Upper lobe of left lung (tissue), 4 donors: ENCODE measurements around the gene GABRE.

Experiments used
- EP300 ChIP-seq, 4 donors: sonication (generic); formaldehyde crosslinking; IDR thresholded peaks; one replicate each; pipeline ENCODE4 v1.5.1; 2017; ENCODE audit warnings: antibody characterized with exemption in 4 of 4, control low read depth in 2 of 4
- POLR2A ChIP-seq, 4 donors: fragments of 450-650 bp; IDR thresholded peaks; one replicate each; pipeline ENCODE4 v1.5.1; 2016 to 2017; ENCODE audit warnings: antibody characterized with exemption in 4 of 4, mild to moderate bottlenecking in 2 of 4
- POLR2AphosphoS5 ChIP-seq, 2 donors: sonication (generic); formaldehyde crosslinking; IDR thresholded peaks; one replicate each; pipeline ENCODE4 v1.5.1; 2017; ENCODE audit warnings: antibody characterized with exemption in 2 of 2
- TF ChIP-seq, protein P1 (sequence below), 6 experiments: fragments of 450-650 bp in 4 of 6; fragments of 200-600 bp in 2 of 6; sonication (generic) in 2 of 6; IDR thresholded peaks; one replicate each; pipeline ENCODE4 v1.5.1; 2016 to 2019; ENCODE audit warnings: antibody characterized with exemption in 6 of 6

DNA sequence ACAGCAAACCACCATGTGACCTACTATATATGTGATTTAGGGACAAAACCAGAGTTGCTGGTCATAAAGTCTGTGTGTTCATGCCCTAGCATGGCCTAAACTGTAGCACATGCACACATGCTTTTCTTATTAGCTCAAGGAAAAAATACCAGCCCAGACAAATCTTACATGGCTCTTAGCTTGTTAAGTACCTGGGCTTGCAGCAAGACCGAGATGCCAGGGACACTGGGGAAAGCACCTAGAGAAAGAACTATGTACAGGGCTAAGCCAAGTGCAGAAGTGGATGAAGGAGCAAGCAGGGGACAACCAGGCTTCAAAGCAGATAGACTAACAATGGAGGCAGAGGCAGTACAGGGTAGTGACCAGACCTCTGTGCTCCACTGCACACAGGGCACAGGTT, 3.4 kb upstream of the GABRE start:
- TF ChIP-seq, protein P1, sequence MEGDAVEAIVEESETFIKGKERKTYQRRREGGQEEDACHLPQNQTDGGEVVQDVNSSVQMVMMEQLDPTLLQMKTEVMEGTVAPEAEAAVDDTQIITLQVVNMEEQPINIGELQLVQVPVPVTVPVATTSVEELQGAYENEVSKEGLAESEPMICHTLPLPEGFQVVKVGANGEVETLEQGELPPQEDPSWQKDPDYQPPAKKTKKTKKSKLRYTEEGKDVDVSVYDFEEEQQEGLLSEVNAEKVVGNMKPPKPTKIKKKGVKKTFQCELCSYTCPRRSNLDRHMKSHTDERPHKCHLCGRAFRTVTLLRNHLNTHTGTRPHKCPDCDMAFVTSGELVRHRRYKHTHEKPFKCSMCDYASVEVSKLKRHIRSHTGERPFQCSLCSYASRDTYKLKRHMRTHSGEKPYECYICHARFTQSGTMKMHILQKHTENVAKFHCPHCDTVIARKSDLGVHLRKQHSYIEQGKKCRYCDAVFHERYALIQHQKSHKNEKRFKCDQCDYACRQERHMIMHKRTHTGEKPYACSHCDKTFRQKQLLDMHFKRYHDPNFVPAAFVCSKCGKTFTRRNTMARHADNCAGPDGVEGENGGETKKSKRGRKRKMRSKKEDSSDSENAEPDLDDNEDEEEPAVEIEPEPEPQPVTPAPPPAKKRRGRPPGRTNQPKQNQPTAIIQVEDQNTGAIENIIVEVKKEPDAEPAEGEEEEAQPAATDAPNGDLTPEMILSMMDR (IDR thresholded peaks at IDR 0.05) = no peak
- TF ChIP-seq POLR2A (IDR thresholded peaks at IDR 0.05) = no peak
- no peak for TF ChIP-seq POLR2AphosphoS5 (IDR thresholded peaks at IDR 0.05)
- no peak for TF ChIP-seq EP300 (IDR thresholded peaks at IDR 0.05)
